GM21723 (cell line): ENCODE data around the gene SPINK14.

Source experiments
- ATAC-seq: cut with Tn5 transposase; IDR thresholded peaks from one replicate; pipeline ENCODE4 v1.9.1; 2021; ENCODE audit warnings: mild to moderate bottlenecking, moderate library complexity; ENCODE audit not compliant: unreplicated experiment

Gene SPINK14

GRCh38 chr5:148193202-148193601 lies 24.9 kb downstream of the SPINK14 start:
- ATAC-seq: no peak

- ATAC-seq: no peak
Observed at GRCh38 chr5:148201151-148201550, 32.8 kb downstream of the SPINK14 start.

- ATAC-seq: no peak
Observed at GRCh38 chr5:148202531-148203203, 34.3 kb downstream of the SPINK14 start, which contains the start of gene SPINK6. TSS of gene SPINK6 (plus strand) at chr5:148203042. CDS start at chr5:148203097, 55 bp downstream.

GRCh38 chr5:148205044-148205806 lies 36.9 kb downstream of the SPINK14 start:
- ATAC-seq: no peak

GRCh38 chr5:148205865-148206264 lies 37.5 kb downstream of the SPINK14 start:
- no peak for ATAC-seq

- ATAC-seq: no peak
Observed at GRCh38 chr5:148206620-148207019, 38.3 kb downstream of the SPINK14 start.

- no peak for ATAC-seq
Observed at GRCh38 chr5:148208226-148208625, 39.9 kb downstream of the SPINK14 start.

- no peak for ATAC-seq
Observed at GRCh38 chr5:148209151-148209770, 40.9 kb downstream of the SPINK14 start.

GRCh38 chr5:148214665-148215185 lies 46.4 kb downstream of the SPINK14 start:
- no peak for ATAC-seq

GRCh38 chr5:148221508-148221907 lies 53.2 kb downstream of the SPINK14 start:
- ATAC-seq: no peak

- ATAC-seq: no peak
Observed at GRCh38 chr5:148224117-148224742, 55.9 kb downstream of the SPINK14 start.
